Eye (tissue), 1 donor: ENCODE results near the gene TSEN54.
A peak's percentile ranks its signal among the peaks of the same experiment; 100 is the strongest.

ENCODE experiments used
- DNase-seq: peaks from one replicate; pipeline ENCODE4 v3.0.0-alpha.2; 2015

The TSEN54 gene

DNA sequence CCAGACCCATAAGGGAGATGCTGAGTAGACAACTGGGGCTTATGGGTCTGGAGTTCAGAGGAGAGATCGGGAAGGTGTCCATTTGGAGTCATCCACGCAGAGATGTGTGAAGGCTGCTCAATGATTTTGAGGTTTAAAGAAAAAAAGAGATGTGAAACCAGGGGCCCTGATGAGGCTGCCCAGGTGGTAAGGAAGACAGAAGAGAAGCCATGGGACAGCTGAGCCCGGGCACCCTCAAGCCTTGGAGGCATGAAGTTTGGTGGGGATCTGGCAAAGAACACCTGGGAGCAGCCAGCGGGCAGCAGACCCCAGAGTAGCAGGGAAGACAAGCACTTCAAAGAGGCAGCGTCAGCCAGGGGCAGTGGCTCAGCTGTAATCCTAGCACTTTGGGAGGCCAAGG is 50.5 kb downstream of the TSEN54 start:
- DNase-seq, result no peak

GRCh38 chr17:75568412-75569255 is 52.3 kb downstream of the TSEN54 start:
- no peak for DNase-seq

DNA sequence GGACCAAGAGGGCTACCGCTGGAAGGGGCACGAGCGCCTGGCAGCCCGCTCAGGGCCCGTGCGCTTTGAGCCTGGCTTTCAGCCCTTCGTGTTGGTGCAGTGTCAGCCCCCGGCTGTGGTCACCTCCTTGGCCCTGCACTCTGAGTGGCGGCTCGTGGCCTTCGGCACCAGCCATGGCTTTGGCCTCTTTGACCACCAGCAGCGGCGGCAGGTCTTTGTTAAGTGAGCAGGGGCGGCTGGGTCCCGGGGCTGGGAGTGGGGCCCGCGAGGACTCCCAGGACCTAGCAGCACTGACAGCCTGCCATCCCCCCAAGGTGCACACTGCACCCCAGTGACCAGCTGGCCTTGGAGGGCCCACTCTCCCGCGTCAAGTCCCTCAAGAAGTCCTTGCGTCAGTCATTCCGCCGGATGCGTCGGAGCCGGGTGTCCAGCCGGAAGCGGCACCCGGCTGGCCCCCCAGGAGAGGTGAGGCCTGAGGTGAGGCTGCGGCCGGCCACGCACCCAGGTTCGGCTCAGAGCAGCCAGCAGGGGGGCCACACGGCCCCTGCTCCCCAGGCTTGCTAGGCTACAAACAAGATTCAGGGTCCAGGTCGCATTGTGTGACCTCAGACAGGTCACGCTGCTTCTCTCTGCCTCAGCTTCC is 53.8 kb downstream of the TSEN54 start:
- no peak for DNase-seq

DNA sequence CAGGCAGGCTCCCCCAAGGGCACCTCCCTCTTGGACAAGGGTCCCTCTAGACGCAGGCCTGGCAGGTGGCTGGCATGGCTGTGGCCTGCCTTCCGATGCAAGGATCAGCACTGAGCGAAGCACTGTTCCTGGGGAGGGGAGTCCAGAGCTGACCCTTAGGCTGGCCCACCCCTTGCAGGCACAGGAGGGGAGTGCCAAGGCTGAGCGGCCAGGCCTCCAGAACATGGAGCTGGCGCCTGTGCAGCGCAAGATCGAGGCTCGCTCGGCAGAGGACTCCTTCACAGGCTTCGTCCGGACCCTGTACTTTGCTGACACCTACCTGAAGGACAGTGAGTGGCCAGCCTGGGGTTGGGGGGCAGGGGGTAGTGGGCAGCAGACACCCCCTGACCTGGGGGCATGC is 54.4 kb downstream of the TSEN54 start:
- DNase-seq, result no peak

- peak; percentile 43 for DNase-seq
Observed at GRCh38 chr17:75571197-75571884, 55.0 kb downstream of the TSEN54 start.

DNA sequence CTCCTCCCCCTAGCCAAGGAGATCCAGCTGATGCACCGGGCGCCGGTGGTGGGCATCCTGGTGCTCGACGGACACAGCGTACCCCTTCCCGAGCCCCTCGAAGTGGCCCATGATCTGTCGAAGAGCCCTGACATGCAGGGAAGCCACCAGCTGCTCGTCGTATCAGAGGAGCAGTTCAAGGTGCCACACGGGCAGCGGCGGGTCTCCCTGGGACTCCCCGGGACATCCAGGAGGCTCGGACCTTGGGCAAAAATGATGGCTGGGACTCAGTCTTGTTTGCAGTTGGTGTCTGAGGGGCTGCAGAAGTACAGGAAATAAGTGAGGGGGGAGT is 55.5 kb downstream of the TSEN54 start:
- DNase-seq, result no peak

DNA sequence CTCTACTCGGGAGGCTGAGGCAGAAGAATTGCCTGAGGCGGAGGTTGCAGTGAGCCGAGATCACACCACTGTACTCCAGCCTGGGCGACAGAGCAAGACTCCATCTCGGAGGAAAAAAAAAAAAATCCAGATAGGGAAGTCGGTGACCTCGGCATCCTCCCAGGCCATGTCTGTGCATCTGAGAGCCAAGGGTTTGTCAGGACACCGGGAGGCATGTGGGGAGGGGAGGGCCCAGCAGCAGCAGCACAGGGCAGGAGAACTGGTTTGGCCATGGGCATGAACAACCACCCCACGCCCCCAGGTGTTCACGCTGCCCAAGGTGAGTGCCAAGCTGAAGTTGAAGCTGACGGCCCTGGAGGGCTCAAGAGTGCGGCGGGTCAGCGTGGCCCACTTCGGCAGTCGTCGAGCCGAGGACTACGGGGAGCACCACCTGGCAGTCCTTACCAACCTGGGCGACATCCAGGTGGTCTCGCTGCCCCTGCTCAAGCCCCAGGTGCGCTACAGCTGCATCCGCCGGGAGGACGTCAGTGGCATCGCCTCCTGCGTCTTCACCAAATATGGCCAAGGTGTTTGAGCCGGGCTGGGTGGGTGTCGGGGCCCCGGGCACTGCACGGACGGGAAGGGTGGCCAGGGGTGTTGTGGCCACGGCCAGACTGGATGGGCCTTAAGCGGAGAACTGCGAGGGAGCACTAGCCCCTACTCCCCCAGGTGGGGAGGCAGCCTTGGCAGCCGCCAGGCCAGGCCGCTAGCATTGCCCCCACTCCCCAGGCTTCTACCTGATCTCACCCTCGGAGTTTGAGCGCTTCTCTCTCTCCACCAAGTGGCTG is 56.6 kb downstream of the TSEN54 start:
- DNase-seq, result no peak

DNA sequence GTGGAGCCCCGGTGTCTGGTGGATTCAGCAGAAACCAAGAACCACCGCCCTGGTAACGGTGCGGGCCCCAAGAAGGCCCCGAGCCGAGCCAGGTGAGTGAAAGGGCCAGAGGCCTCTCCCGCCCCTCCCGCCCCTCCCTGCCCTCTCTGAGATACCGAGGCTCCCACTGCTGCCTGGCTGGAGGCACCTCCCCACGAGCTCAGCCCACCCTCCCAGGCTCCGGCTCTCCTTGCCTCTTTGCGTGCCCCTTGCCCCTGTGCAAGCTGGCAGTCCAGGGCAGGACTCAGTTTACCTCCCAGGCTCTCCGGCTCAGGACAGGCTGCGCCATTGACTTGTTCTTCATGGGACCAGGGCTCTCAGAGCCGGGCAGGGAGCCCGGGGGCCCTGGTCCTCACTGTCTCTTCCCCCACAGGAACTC is 57.2 kb downstream of the TSEN54 start:
- no peak for DNase-seq

- no peak for DNase-seq
Observed at GRCh38 chr17:75573994-75574393, 57.7 kb downstream of the TSEN54 start.
